SK-N-SH (cell line): Measurements from ENCODE around the gene CBX8. TPM values are rescaled to one million over a fixed set of nuclear protein-coding genes. Genes with fewer than 3 reads are reported as not detected.

Experiments used
- CTCF ChIA-PET: fragments of 300-600, 350-600 bp; formaldehyde crosslinking; extraction: SDS; loops from one replicate; lab custom pipeline; 2021; lab: Yijun Ruan, JAX
- POLR2A ChIA-PET: fragments of 350-600 bp; sonication (Branson Sonifier 250); formaldehyde crosslinking; extraction: SDS; loops from one replicate; lab custom pipeline; 2020; ENCODE audit warnings: antibody characterized with exemption, inconsistent platforms; lab: Yijun Ruan, JAX
- DNase-seq: peaks from one replicate; pipeline ENCODE4 v3.0.0; 2012
- H2AFZ ChIP-seq: fragments of 200-600 bp; sonication (generic); 2 replicates; pipeline ENCODE4 v1.8.1; 2016; ENCODE audit warnings: antibody characterized with exemption, mild to moderate bottlenecking, low read depth
- H3F3A ChIP-seq: fragments of 200-600 bp; sonication (generic); replicated peaks from 2 replicates; pipeline ENCODE3; 2016; ENCODE audit warnings: antibody characterized with exemption, mild to moderate bottlenecking; ENCODE audit not compliant: insufficient read depth
- H3K27ac ChIP-seq, 2 experiments: fragments of 200-500 bp in 1 of 2; fragments of 200-600 bp in 1 of 2; sonication (Bioruptor generic) in 1 of 2; sonication (generic), shearing (Covaris generic) in 1 of 2; 2 replicates each; pipeline versions ENCODE4 v1.5.1 to v1.6.1; 2014 to 2016; ENCODE audit warnings: low read depth in 2 of 2, inconsistent platforms in 1 of 2, low read length in 1 of 2, mild to moderate bottlenecking in 1 of 2, mixed read lengths in 1 of 2
- H3K27me3 ChIP-seq: fragments of 200-600 bp; sonication (generic), shearing (Covaris generic); 2 replicates; pipeline ENCODE4 v1.6.1; 2016; ENCODE audit warnings: mixed run types; ENCODE audit not compliant: insufficient read depth
- H3K36me3 ChIP-seq, 2 experiments: fragments of 200-500 bp in 1 of 2; fragments of 200-600 bp in 1 of 2; sonication (Bioruptor generic) in 1 of 2; sonication (generic) in 1 of 2; replicated peaks in 1 of 2; 2 replicates each; pipeline versions ENCODE3 to v1.5.1; 2014 to 2016; ENCODE audit warnings: low read length in 1 of 2, mild to moderate bottlenecking in 1 of 2; ENCODE audit not compliant: insufficient read depth in 2 of 2, control insufficient read depth in 1 of 2
- H3K4me1 ChIP-seq, 2 experiments: fragments of 200-500 bp in 1 of 2; fragments of 200-600 bp in 1 of 2; sonication (Bioruptor generic) in 1 of 2; sonication (generic), shearing (Covaris generic) in 1 of 2; 2 replicates each; pipeline versions ENCODE4 v1.5.1 to v1.6.1; 2014 to 2016; ENCODE audit warnings: low read depth in 1 of 2, low read length in 1 of 2, mixed run types in 1 of 2; ENCODE audit not compliant: insufficient read depth in 2 of 2, control insufficient read depth in 1 of 2
- H3K4me2 ChIP-seq: fragments of 200-600 bp; sonication (generic), shearing (Covaris generic); 2 replicates; pipeline ENCODE4 v1.6.1; 2017; ENCODE audit warnings: mixed run types
- H3K4me3 ChIP-seq, 2 experiments: fragments of 200-500 bp in 1 of 2; fragments of 200-600 bp in 1 of 2; sonication (Bioruptor generic) in 1 of 2; sonication (generic), shearing (Covaris generic) in 1 of 2; 2 replicates each; pipeline versions ENCODE4 v1.5.1 to v1.8.1; 2014 to 2016; ENCODE audit warnings: low read depth in 2 of 2, inconsistent platforms in 1 of 2, low read length in 1 of 2, mild to moderate bottlenecking in 1 of 2, mixed read lengths in 1 of 2, moderate library complexity in 1 of 2
- H3K79me2 ChIP-seq: fragments of 200-600 bp; sonication (generic); 2 replicates; pipeline ENCODE4 v1.8.1; 2017; ENCODE audit warnings: mild to moderate bottlenecking; ENCODE audit not compliant: insufficient read depth
- H3K9ac ChIP-seq: fragments of 200-600 bp; sonication (generic); 2 replicates; pipeline ENCODE4 v1.6.1; 2017; ENCODE audit warnings: mixed run types
- H3K9me2 ChIP-seq: fragments of 200-600 bp; sonication (generic); 2 replicates; pipeline ENCODE4 v1.6.1; 2017; ENCODE audit warnings: mixed run types
- H3K9me3 ChIP-seq: fragments of 200-600 bp; sonication (generic); 2 replicates; pipeline ENCODE4 v1.6.1; 2017; ENCODE audit warnings: mixed run types, mild to moderate bottlenecking, moderate library complexity
- H4K20me1 ChIP-seq: fragments of 200-600 bp; sonication (generic); 2 replicates; pipeline ENCODE4 v1.6.1; 2017; ENCODE audit warnings: mild to moderate bottlenecking, mixed run types; ENCODE audit not compliant: insufficient read depth
- EP300 ChIP-seq, 2 experiments: IDR thresholded peaks; 2 replicates each; pipeline versions ENCODE4 v1.4.0 to v1.6.1; 2012; ENCODE audit warnings: borderline replicate concordance in 1 of 2, low read depth in 1 of 2, low read length in 1 of 2
- EZH2phosphoT487 ChIP-seq: fragments of 200-600 bp; sonication (generic); IDR thresholded peaks from 2 replicates; pipeline ENCODE4 v1.6.1; 2017; ENCODE audit warnings: low read depth, mixed run types, mild to moderate bottlenecking, antibody characterized with exemption, moderate library complexity, borderline replicate concordance
- FOSL2 ChIP-seq: IDR thresholded peaks from 2 replicates; pipeline ENCODE4 v1.4.0; 2012; ENCODE audit warnings: low read depth, mild to moderate bottlenecking, moderate library complexity, borderline replicate concordance
- GABPA ChIP-seq: IDR thresholded peaks from 2 replicates; pipeline ENCODE4 v1.4.0; 2012; ENCODE audit warnings: low read depth, mild to moderate bottlenecking
- GATA2 ChIP-seq: sonication (generic); formaldehyde crosslinking; IDR thresholded peaks from 2 replicates; pipeline ENCODE4 v1.5.0; 2020; ENCODE audit warnings: mild to moderate bottlenecking, missing genetic modification reagents
- JUND ChIP-seq: IDR thresholded peaks from 2 replicates; pipeline ENCODE4 v1.4.0; 2012
- MEF2A ChIP-seq: IDR thresholded peaks from 2 replicates; pipeline ENCODE4 v1.4.0; 2012; ENCODE audit warnings: low read depth, borderline replicate concordance
- MXI1 ChIP-seq: IDR thresholded peaks from 2 replicates; pipeline ENCODE4 v1.6.1; 2012; ENCODE audit warnings: mild to moderate bottlenecking, low read depth, low read length, improper control_type of control experiment
- NFIC ChIP-seq: IDR thresholded peaks from 2 replicates; pipeline ENCODE4 v1.4.0; 2012; ENCODE audit warnings: borderline replicate concordance
- NRF1 ChIP-seq: IDR thresholded peaks from 2 replicates; pipeline ENCODE4 v1.6.1; 2012; ENCODE audit warnings: low read depth, mild to moderate bottlenecking, low read length
- RAD21 ChIP-seq: IDR thresholded peaks from 2 replicates; pipeline ENCODE4 v1.6.1; 2012; ENCODE audit warnings: mild to moderate bottlenecking, low read length
- RCOR1 ChIP-seq: fragments of 150-350 bp; IDR thresholded peaks from 2 replicates; pipeline ENCODE4 v1.6.1; 2017; ENCODE audit warnings: antibody characterized with exemption, low read length
- RXRA ChIP-seq: IDR thresholded peaks from 2 replicates; pipeline ENCODE4 v1.4.0; 2012; ENCODE audit warnings: low read depth, mild to moderate bottlenecking, borderline replicate concordance
- SIN3A ChIP-seq: IDR thresholded peaks from 2 replicates; pipeline ENCODE4 v1.6.1; 2012; ENCODE audit warnings: low read depth, mild to moderate bottlenecking, low read length, moderate library complexity, borderline replicate concordance
- SMC3 ChIP-seq: IDR thresholded peaks from 2 replicates; pipeline ENCODE4 v1.6.1; 2012; ENCODE audit warnings: low read depth, low read length, improper control_type of control experiment
- TCF12 ChIP-seq: IDR thresholded peaks from 2 replicates; pipeline ENCODE4 v1.4.0; 2012
- TEAD4 ChIP-seq: IDR thresholded peaks from 2 replicates; pipeline ENCODE4 v1.4.0; 2012; ENCODE audit warnings: mild to moderate bottlenecking, borderline replicate concordance; ENCODE audit not compliant: insufficient read depth
- WGBS: methylation state at CpG from one replicate; pipeline ENCODE4 v1.1.6; 2017; ENCODE audit warnings: low lambda C conversion rate; 5-methylcytosine and 5-hydroxymethylcytosine counted together
- polyA plus RNA-seq, 3 experiments: library from polyadenylated mRNA; depleted of rRNA; stranded (reverse); fragments of >200 nt; gene quantifications; 2 replicates each; pipeline ENCODE4 v1.2.3, GENCODE V29; 2012
- TF ChIP-seq, protein P1 (sequence below): IDR thresholded peaks from 2 replicates; pipeline ENCODE4 v1.6.1; 2012; ENCODE audit warnings: mild to moderate bottlenecking, low read depth, low read length, moderate library complexity
- TF ChIP-seq, protein P2 (sequence below): IDR thresholded peaks from 2 replicates; pipeline ENCODE4 v1.4.0; 2012; ENCODE audit warnings: low read depth, borderline replicate concordance
- TF ChIP-seq, protein P3 (sequence below): IDR thresholded peaks from 2 replicates; pipeline ENCODE4 v1.4.0; 2012; ENCODE audit warnings: low read depth
- TF ChIP-seq, protein P4 (sequence below): fragments of 200-600 bp; sonication (generic); IDR thresholded peaks from 2 replicates; pipeline ENCODE4 v1.6.1; 2017; ENCODE audit warnings: antibody characterized with exemption, mild to moderate bottlenecking, moderate library complexity
- TF ChIP-seq, protein P5 (sequence below): fragments of 150-350 bp; IDR thresholded peaks from 2 replicates; pipeline ENCODE4 v1.6.1; 2017; ENCODE audit warnings: antibody characterized with exemption, low read length, low read depth, borderline replicate concordance
- TF ChIP-seq, protein P6 (sequence below): IDR thresholded peaks from 2 replicates; pipeline ENCODE4; 2012

Gene CBX8
- polyA plus RNA-seq, 1 of the 3 experiments (the other 2 are of a cell fraction): 2.9 TPM

DNA sequence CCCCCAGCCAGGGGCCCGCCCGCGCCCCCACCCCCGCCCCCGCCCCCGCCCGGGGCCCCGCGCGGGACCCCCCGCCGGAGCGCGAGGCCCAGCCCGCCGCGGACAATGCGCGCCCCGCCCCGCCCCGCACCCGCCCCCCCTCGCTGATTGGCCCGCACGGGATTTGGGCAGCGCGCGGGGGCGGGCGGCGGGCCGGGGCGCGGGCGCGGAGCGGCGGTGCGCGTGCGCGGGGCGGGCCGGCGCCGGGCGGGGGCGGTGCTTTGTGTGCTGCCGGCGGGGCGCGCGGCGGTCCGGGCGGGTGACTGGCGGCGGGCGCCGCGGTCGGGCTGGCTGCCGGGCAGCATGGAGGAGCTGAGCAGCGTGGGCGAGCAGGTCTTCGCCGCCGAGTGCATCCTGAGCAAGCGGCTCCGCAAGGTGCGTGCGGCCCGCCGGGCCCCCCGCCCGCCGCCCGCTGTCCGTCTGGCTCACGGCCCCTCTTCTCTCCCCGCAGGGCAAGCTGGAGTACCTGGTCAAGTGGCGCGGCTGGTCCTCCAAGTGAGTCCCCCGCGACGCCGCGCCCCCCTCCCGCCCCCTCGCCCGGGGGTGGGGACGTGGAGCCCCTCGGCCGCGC lies 18.9 kb downstream of the CBX8 start, which contains the start of gene CBX2:
Gene CBX2 (plus strand): TSS at position 255 of the 610 bp plus-strand sequence. CDS start 88 bp downstream, at position 343.
- Histone ChIP-seq H3K9me2 (no peaks in the 10 kb centered on the region), H2AFZ (peak within 1 kb of the TSS; percentile 88), H3K27me3 (peaks cover 23% of the 10 kb centered on the region), H3K9ac (peak within 1 kb of the TSS; percentile 79), H3K27ac (peak within 1 kb of the TSS; percentile 7 to 83; a peak in 2 of 4 replicates), H3K4me3 (peak within 1 kb of the TSS; percentile 84 to 93), H3K4me2 (peak within 1 kb of the TSS; percentile 94), H3K4me1 (peaks cover 0 to 20% of the 10 kb centered on the region in 2 experiments; a peak in 3 of 4 replicates), H3F3A (peaks cover 11% of the 10 kb centered on the region), H4K20me1 (peaks cover 18% of the 10 kb centered on the region; the same call in 1 of the 2 replicates), H3K9me3 (no peaks in the 10 kb centered on the region), H3K36me3 (peaks cover 8 to 34% of the 10 kb centered on the region in 2 experiments), H3K79me2 (peaks cover 36% of the 10 kb centered on the region)
- peak; percentile 100 for DNase-seq
- POLR2A ChIA-PET: interaction anchor here (1.1 to 2.1 kb wide), 6 partner anchors 9 to 62 kb away, joined by 4 to 10 read pairs (median 8); partner anchors contain the start of genes CBX4 and CBX8
- CTCF ChIA-PET: interaction anchor here (0.7 to 6.6 kb wide), 18 partner anchors 9 to 230 kb away, joined by 3 to 82 read pairs (median 4); partner anchors contain the start of genes CBX4 and CBX8
- WGBS: 0% methylated on average over 1 of the region's 96 CpGs
- TF ChIP-seq MEF2A (no peak), GABPA (no peak), FOSL2 (no peak), SIN3A (peak; percentile 31; the same call in 1 of the 2 replicates), NFIC (no peak), RXRA (no peak), GATA2 (CRISPR knock-in tag) (no peak), JUND (no peak), RCOR1 (no peak), MXI1 (peak; percentile 63), RAD21 (no peak), TCF12 (no peak), SMC3 (no peak), EZH2phosphoT487 (no peak), EP300 (IDR thresholded peaks at IDR 0.05; ENCODE audit: borderline replicate concordance in 1 of 2, low read depth in 1 of 2, low read length in 1 of 2) (no peak), NRF1 (peak; percentile 73), TEAD4 (no peak)
- TF ChIP-seq, protein P1, sequence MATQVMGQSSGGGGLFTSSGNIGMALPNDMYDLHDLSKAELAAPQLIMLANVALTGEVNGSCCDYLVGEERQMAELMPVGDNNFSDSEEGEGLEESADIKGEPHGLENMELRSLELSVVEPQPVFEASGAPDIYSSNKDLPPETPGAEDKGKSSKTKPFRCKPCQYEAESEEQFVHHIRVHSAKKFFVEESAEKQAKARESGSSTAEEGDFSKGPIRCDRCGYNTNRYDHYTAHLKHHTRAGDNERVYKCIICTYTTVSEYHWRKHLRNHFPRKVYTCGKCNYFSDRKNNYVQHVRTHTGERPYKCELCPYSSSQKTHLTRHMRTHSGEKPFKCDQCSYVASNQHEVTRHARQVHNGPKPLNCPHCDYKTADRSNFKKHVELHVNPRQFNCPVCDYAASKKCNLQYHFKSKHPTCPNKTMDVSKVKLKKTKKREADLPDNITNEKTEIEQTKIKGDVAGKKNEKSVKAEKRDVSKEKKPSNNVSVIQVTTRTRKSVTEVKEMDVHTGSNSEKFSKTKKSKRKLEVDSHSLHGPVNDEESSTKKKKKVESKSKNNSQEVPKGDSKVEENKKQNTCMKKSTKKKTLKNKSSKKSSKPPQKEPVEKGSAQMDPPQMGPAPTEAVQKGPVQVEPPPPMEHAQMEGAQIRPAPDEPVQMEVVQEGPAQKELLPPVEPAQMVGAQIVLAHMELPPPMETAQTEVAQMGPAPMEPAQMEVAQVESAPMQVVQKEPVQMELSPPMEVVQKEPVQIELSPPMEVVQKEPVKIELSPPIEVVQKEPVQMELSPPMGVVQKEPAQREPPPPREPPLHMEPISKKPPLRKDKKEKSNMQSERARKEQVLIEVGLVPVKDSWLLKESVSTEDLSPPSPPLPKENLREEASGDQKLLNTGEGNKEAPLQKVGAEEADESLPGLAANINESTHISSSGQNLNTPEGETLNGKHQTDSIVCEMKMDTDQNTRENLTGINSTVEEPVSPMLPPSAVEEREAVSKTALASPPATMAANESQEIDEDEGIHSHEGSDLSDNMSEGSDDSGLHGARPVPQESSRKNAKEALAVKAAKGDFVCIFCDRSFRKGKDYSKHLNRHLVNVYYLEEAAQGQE: no peak
- TF ChIP-seq, protein P2, sequence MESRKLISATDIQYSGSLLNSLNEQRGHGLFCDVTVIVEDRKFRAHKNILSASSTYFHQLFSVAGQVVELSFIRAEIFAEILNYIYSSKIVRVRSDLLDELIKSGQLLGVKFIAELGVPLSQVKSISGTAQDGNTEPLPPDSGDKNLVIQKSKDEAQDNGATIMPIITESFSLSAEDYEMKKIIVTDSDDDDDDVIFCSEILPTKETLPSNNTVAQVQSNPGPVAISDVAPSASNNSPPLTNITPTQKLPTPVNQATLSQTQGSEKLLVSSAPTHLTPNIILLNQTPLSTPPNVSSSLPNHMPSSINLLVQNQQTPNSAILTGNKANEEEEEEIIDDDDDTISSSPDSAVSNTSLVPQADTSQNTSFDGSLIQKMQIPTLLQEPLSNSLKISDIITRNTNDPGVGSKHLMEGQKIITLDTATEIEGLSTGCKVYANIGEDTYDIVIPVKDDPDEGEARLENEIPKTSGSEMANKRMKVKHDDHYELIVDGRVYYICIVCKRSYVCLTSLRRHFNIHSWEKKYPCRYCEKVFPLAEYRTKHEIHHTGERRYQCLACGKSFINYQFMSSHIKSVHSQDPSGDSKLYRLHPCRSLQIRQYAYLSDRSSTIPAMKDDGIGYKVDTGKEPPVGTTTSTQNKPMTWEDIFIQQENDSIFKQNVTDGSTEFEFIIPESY: no peak
- TF ChIP-seq, protein P3, sequence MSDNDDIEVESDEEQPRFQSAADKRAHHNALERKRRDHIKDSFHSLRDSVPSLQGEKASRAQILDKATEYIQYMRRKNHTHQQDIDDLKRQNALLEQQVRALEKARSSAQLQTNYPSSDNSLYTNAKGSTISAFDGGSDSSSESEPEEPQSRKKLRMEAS: no peak
- TF ChIP-seq, protein P4, sequence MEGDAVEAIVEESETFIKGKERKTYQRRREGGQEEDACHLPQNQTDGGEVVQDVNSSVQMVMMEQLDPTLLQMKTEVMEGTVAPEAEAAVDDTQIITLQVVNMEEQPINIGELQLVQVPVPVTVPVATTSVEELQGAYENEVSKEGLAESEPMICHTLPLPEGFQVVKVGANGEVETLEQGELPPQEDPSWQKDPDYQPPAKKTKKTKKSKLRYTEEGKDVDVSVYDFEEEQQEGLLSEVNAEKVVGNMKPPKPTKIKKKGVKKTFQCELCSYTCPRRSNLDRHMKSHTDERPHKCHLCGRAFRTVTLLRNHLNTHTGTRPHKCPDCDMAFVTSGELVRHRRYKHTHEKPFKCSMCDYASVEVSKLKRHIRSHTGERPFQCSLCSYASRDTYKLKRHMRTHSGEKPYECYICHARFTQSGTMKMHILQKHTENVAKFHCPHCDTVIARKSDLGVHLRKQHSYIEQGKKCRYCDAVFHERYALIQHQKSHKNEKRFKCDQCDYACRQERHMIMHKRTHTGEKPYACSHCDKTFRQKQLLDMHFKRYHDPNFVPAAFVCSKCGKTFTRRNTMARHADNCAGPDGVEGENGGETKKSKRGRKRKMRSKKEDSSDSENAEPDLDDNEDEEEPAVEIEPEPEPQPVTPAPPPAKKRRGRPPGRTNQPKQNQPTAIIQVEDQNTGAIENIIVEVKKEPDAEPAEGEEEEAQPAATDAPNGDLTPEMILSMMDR: peak; percentile 27; the same call in 1 of the 2 replicates
- TF ChIP-seq, protein P5, sequence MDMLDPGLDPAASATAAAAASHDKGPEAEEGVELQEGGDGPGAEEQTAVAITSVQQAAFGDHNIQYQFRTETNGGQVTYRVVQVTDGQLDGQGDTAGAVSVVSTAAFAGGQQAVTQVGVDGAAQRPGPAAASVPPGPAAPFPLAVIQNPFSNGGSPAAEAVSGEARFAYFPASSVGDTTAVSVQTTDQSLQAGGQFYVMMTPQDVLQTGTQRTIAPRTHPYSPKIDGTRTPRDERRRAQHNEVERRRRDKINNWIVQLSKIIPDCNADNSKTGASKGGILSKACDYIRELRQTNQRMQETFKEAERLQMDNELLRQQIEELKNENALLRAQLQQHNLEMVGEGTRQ: no peak
- TF ChIP-seq, protein P6, sequence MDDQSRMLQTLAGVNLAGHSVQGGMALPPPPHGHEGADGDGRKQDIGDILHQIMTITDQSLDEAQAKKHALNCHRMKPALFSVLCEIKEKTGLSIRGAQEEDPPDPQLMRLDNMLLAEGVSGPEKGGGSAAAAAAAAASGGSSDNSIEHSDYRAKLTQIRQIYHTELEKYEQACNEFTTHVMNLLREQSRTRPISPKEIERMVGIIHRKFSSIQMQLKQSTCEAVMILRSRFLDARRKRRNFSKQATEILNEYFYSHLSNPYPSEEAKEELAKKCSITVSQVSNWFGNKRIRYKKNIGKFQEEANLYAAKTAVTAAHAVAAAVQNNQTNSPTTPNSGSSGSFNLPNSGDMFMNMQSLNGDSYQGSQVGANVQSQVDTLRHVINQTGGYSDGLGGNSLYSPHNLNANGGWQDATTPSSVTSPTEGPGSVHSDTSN: no peak
